ENCODE results near the gene LENG9.
"Not testable (repeated sequence)": the region's sequence is repeated elsewhere in the genome, so short reads cannot be mapped to it uniquely, and the experiment has no call there.

The LENG9 gene

GRCh38 chr19:54458648-54459281 lies 4.8 kb downstream of the LENG9 start:
- no peak for DNase-seq

DNA sequence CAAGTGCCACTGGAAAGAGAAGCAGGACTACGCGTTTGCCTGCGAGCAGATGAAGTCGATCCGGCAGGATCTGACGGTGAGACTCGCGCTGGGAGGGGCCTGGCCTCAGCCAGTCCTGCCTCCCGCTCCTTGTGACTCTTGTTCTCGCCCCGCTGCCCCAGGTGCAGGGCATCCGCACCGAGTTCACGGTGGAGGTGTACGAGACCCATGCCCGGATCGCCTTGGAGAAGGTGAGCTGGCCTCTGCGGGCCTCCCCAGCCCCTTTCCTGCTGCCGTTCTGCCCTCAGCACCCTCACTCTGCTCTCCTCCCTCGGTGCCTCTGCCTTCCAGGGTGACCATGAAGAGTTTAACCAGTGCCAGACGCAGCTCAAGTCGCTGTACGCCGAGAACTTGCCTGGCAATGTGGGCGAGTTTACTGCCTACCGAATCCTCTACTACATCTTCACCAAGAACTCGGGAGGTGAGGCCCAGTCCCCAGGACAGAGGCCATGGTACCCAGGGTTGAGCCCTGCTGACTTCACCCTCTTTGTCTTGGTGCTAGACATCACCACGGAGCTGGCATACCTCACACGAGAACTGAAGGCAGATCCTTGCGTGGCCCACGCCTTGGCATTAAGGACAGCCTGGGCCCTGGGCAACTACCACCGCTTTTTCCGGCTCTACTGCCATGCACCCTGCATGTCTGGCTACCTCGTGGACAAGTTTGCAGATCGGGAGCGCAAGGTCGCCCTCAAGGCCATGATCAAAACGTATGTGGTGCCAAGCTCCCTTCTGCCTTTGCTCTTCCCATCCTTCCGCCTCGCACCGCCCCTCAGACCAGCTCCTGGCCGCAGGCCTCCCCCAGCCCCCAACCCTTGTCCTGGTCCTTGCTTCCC lies 5.6 kb downstream of the LENG9 start:
- no peak for DNase-seq

GRCh38 chr19:54456423-54457373 lies 6.9 kb downstream of the LENG9 start:
- no peak for DNase-seq

- DNase-seq = no peak
Measured at GRCh38 chr19:54455786-54456422, 7.7 kb downstream of the LENG9 start.

DNA sequence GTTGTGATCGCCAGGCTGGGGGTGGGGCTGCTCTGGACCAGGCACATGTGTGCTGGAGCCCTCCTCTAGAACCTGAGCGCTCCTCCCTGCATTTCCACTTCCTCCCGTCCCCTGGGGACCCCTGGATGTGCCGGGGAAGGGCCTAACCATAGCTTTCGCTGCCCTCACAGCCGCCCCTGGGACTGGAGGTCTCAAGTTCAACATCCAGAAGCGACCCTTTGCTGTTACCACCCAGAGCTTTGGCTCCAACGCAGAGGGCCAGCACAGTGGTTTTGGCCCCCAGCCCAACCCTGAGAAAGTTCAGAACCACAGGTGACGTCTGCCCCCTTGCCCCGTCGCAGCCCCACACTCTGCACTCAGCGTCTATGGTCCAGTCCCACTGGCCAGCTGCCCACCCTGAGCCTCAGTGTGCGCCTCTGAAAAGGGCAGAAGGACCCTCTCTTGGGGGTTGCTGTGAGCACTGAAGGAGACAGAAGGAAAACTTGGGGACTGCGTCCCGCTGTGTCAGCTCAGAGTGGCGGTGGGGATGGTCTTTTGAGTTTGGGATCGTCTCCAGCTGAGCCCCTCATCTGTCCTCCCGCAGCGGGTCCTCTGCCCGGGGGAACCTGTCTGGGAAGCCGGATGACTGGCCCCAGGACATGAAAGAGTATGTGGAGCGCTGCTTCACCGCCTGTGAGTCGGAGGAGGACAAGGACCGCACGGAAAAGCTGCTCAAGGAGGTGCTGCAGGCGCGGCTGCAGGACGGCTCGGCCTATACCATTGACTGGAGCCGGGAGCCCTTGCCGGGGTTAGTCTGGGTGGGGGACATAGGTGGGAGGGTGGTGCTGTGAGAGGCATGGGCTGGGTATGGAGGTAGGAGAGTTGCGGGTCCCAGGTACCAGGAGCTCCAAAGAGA lies 8.6 kb downstream of the LENG9 start:
- no peak for DNase-seq

- DNase-seq = no peak
Measured at GRCh38 chr19:54453921-54454780, 9.4 kb downstream of the LENG9 start.

GRCh38 chr19:54452626-54453025 lies 11.0 kb downstream of the LENG9 start:
- no peak for DNase-seq

DNA sequence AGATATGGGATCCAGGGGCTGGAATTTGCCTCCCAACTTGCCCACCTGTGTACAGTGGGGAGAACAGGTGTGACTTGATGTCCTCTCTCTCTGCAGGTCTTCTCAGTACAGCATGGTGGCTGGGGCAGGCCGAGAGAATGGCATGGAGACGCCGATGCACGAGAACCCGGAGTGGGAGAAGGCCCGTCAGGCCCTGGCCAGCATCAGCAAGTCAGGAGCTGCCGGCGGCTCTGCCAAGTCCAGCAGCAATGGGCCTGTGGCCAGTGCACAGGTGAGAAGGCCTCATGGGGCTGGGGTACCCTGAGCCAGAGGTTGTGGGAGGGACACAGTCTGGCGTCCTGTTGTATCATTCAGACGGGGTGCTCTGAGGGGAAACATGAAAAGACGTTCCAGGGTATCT lies 11.6 kb downstream of the LENG9 start:
- no peak for DNase-seq

GRCh38 chr19:54451331-54451871 lies 12.2 kb downstream of the LENG9 start:
- no peak for DNase-seq

- DNase-seq = no peak
Measured at GRCh38 chr19:54449701-54450069, 13.9 kb downstream of the LENG9 start.

GRCh38 chr19:54448774-54449700 lies 14.5 kb downstream of the LENG9 start, which contains the start of gene LENG8:
LENG8 (plus strand) TSS chr19:54449199; CDS start chr19:54451345, 2,146 bp downstream.
- peak; percentile 90 to 93 for DNase-seq

- peak in 1 of 2 experiments; percentile 37 for DNase-seq
Measured at GRCh38 chr19:54448040-54448773, 15.4 kb downstream of the LENG9 start.

DNA sequence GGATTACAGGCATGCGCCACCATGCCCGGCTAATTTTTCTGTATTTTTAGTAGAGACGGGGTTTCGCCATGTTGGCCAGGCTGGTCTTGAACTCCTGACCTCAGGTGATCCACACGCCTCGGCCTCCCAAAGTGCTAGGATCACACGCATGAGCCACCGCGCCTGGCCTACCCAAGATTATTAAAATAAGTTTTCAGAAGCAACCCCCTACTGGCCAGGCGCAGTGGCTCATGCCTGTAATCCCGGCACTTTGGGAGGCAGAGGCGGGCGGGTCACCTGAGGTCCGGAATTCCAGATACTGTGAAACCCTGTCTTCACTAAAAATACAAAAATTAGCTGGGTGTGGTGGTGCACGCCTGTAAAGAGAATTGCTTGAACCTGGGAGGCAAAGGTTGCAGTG lies 17.2 kb downstream of the LENG9 start:
- not testable (repeated sequence) for DNase-seq

DNA sequence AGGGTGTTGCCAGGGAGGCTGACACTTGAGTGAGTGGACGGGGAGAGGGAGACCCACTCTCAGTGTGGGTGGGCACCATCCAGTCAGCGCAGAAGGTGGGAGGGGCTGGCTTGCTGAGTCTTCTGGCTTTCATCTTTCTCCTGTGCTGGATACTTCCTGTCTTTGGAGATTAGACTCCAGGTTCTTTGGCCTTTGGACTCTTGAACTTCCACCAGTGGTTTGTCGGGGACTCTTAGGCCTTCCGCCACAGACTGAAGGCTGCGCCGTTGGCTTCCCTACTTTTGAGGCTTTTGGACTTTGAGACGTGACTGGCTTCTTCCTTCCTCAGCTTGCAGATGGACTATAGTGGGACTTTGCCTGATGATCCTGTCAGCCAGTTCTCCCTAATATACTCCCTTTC lies 18.8 kb downstream of the LENG9 start:
- DNase-seq = no peak

GRCh38 chr19:54440641-54441040 lies 22.9 kb downstream of the LENG9 start:
- no peak for DNase-seq

DNA sequence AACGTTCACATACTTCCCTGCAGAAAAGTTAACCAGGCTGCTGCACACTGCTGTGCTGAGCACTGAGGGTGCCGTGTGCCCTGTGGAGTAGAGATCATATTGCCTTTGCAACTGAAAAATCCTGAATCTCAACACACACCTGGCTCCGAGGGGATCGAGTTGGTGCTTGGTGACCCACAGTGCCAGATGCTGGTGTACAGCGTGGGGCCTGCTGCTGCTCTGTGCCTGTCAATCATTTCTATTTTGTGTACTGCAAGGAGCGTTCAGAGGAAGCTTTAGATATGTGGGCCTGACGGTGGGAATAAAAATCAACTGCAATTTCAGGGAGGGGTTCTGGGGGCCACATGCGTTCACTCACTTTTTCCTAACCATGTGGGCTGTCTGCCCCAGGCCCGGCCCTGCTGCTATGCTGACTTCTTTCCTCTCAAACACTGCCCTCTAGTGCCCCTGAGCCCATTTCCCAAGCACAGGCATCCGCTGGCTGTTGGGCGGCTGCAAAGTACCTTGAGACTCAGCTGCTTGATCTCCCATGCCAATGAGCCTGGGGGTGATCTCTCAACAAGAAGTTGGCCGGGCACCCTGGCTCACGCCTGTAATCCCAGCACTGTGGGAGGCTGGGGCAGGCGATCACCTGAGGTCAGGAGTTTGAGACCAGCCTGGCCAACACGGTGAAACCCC lies 24.3 kb downstream of the LENG9 start:
- DNase-seq = peak; percentile 40 to 46

DNA sequence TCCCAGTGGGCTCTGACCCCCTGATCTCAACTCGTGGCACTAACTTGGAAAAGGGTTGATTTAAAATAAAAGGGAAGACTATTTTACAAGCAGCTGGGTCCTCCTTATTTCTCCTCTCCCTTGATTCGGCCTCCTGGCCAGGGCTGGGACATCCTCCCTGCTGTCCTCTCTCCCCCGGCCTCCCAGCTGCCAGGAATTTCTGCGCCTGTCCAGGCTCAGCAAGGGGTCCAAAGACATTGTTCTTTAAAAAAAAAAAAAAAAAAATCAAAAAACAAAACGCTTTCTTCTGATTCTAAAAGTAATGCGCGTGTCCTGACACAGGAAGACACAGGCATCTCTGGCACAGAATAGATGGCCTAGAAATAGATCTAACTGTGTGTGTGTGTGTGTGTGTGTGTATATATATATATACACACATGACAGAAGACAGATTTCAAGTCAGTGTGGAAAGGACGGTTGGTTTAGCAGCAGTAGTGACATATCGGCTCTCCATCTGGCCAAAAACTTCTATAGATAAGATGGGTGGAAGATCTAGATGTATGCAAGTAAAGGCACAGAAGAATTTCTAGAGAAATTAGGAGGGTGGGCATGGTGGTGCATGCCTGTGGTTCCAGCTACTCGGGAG lies 26.8 kb downstream of the LENG9 start:
- DNase-seq = no peak

All from SHP77 (cell line).